Osteocyte (in vitro differentiated cells): Measurements from ENCODE around the gene ATG14. TPM values are rescaled to one million over a fixed set of nuclear protein-coding genes. Genes with fewer than 3 reads are reported as not detected.
"Not testable (repeated sequence)": the region's sequence is repeated elsewhere in the genome, so short reads cannot be mapped to it uniquely, and the experiment has no call there.

Source experiments
- DNase-seq: peaks from one replicate; pipeline ENCODE4 v3.0.0; 2021; ENCODE audit warnings: mixed read lengths; ENCODE audit not compliant: unreplicated experiment; ENCODE audit errors: extremely low spot score
- H3K27ac Mint-ChIP-seq: one replicate; pipeline ENCODE4 v1.8.0; 2021; ENCODE audit warnings: mild to moderate bottlenecking, mixed read lengths; ENCODE audit not compliant: unreplicated experiment
- H3K27me3 Mint-ChIP-seq: one replicate; pipeline ENCODE4 v1.8.0; 2021; ENCODE audit warnings: mixed read lengths; ENCODE audit not compliant: unreplicated experiment
- H3K36me3 Mint-ChIP-seq: one replicate; pipeline ENCODE4 v1.8.0; 2021; ENCODE audit warnings: mixed read lengths; ENCODE audit not compliant: unreplicated experiment
- H3K4me1 Mint-ChIP-seq: one replicate; pipeline ENCODE4 v1.8.0; 2021; ENCODE audit warnings: mixed read lengths; ENCODE audit not compliant: unreplicated experiment
- H3K4me3 Mint-ChIP-seq: one replicate; pipeline ENCODE4 v1.8.0; 2021; ENCODE audit warnings: mild to moderate bottlenecking, moderate library complexity, mixed read lengths; ENCODE audit not compliant: unreplicated experiment
- H3K9me3 Mint-ChIP-seq: one replicate; pipeline ENCODE4 v1.8.0; 2021; ENCODE audit warnings: mixed read lengths; ENCODE audit not compliant: unreplicated experiment
- CTCF ChIP-seq: fragments of 200-600 bp; sonication (generic); IDR thresholded peaks from 2 replicates; pipeline ENCODE4 v1.5.0; 2021; ENCODE audit warnings: antibody characterized with exemption, mild to moderate bottlenecking, moderate library complexity
- long read RNA-seq: library from polyadenylated mRNA; unstranded; transcript quantifications from one replicate; pipeline ENCODE4 v2.0.0, GENCODE V29; 2021
- total RNA-seq: library from RNA; stranded (reverse); gene quantifications from 2 replicates; pipeline ENCODE4 v1.2.1, GENCODE V29; 2021

Gene ATG14
- total RNA-seq: 13.8 and 14.5 TPM in 2 replicates
- long read RNA-seq, full-length matches to known transcripts: 10 of 21 reads
- long read RNA-seq, partial matches to known transcripts: 6 of 21 reads
- long read RNA-seq, other reads (novel, unspliced or antisense): 5 of 21 reads

GRCh38 chr14:55411426-55412389, at the start of gene ATG14:
TSS of gene ATG14 (minus strand) at chr14:55411830. CDS start at chr14:55411822, 8 bp downstream.
- H3K27me3 Mint-ChIP-seq: peaks cover 25% of the 10 kb centered on the region
- no peaks in the 10 kb centered on the region for H3K9me3 Mint-ChIP-seq
- DNase-seq: peak; percentile 92
- no peaks in the 10 kb centered on the region for H3K36me3 Mint-ChIP-seq
- no peak for TF ChIP-seq CTCF
- H3K27ac Mint-ChIP-seq: peak within 1 kb of the TSS; percentile 96
- peak within 1 kb of the TSS; percentile 90 for H3K4me3 Mint-ChIP-seq
- peaks cover 24% of the 10 kb centered on the region for H3K4me1 Mint-ChIP-seq

GRCh38 chr14:55458800-55459515, 47.3 kb upstream of the ATG14 start:
- Mint-ChIP-seq H3K36me3 (no peaks in the 10 kb centered on the region), H3K27me3 (no peaks in the 10 kb centered on the region), H3K9me3 (no peaks in the 10 kb centered on the region), H3K4me3 (no peak overlapping the region), H3K27ac (peak overlapping the region; percentile 11), H3K4me1 (peaks cover 25% of the 10 kb centered on the region)
- TF ChIP-seq CTCF: no peak
- DNase-seq: no peak

GRCh38 chr14:55457496-55457895, 45.9 kb upstream of the ATG14 start:
- no peaks in the 10 kb centered on the region for H3K36me3 Mint-ChIP-seq
- no peaks in the 10 kb centered on the region for H3K9me3 Mint-ChIP-seq
- H3K4me1 Mint-ChIP-seq: peaks cover 23% of the 10 kb centered on the region
- H3K27me3 Mint-ChIP-seq: no peaks in the 10 kb centered on the region
- TF ChIP-seq CTCF: no peak
- no peak overlapping the region for H3K4me3 Mint-ChIP-seq
- DNase-seq: no peak
- H3K27ac Mint-ChIP-seq: no peak overlapping the region

- not testable (repeated sequence) for H3K36me3 Mint-ChIP-seq, H3K27ac Mint-ChIP-seq
- peaks cover 28% of the 10 kb centered on the region for H3K4me1 Mint-ChIP-seq
Measured at GRCh38 chr14:55456411-55456810, 44.8 kb upstream of the ATG14 start.

GRCh38 chr14:55454264-55455002, 42.8 kb upstream of the ATG14 start:
- no peaks in the 10 kb centered on the region for H3K36me3 Mint-ChIP-seq
- H3K4me3 Mint-ChIP-seq: no peak overlapping the region
- peaks cover 35% of the 10 kb centered on the region for H3K4me1 Mint-ChIP-seq
- H3K27me3 Mint-ChIP-seq: no peaks in the 10 kb centered on the region
- H3K27ac Mint-ChIP-seq: no peak overlapping the region
- H3K9me3 Mint-ChIP-seq: no peaks in the 10 kb centered on the region
- no peak for TF ChIP-seq CTCF
- no peak for DNase-seq

More at GRCh38 chr14:55456411-55456810, 44.8 kb upstream of the ATG14 start:
- not testable (repeated sequence) for H3K27me3 Mint-ChIP-seq, H3K4me3 Mint-ChIP-seq, DNase-seq, H3K9me3 Mint-ChIP-seq
